BE2C (cell line): Measurements from ENCODE around the gene AP2A1.

Experiments used
- DNase-seq: peaks from one replicate; pipeline ENCODE4 v3.0.0-alpha.2; 2020
- H3K27me3 ChIP-seq: fragments of 250-450 bp; sonication (Bioruptor Pico); 2 replicates; pipeline ENCODE4 v1.5.1; 2020; ENCODE audit warnings: mild to moderate bottlenecking
- H3K36me3 ChIP-seq: fragments of 250-450 bp; sonication (Bioruptor Pico); 2 replicates; pipeline ENCODE4 v1.5.1; 2020; ENCODE audit warnings: mild to moderate bottlenecking
- H3K4me1 ChIP-seq: fragments of 250-450 bp; sonication (Bioruptor Pico); 2 replicates; pipeline ENCODE4 v1.5.1; 2020
- H3K4me3 ChIP-seq: 2 replicates; pipeline ENCODE4 v1.5.1; 2011; ENCODE audit warnings: low read depth, low read length
- H3K9me3 ChIP-seq: fragments of 250-450 bp; sonication (Bioruptor Pico); 2 replicates; pipeline ENCODE4 v1.5.1; 2020
- TF ChIP-seq, protein P1 (sequence below): IDR thresholded peaks from 2 replicates; pipeline ENCODE4 v1.5.1; 2012; ENCODE audit warnings: mild to moderate bottlenecking, low read depth, low read length

The AP2A1 gene

DNA sequence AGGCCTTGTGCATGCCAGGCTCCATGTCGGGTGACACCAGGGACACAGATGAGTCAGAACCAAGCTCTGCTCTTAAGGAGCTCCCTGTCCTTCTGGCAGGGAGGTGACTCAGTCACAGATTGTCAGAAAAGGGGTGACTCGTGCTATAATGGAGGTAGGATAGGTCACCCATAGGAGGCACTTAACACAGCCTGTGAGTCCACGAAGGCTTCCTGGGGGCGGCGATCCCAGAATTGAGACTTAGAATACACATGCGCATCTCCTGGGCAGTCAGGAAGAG is 26.7 kb downstream of the AP2A1 start:
- Histone ChIP-seq H3K4me3 (no peak overlapping the region), H3K9me3 (no peaks in the 10 kb centered on the region), H3K36me3 (peaks cover 14% of the 10 kb centered on the region), H3K27me3 (no peaks in the 10 kb centered on the region), H3K4me1 (no peaks in the 10 kb centered on the region)
- DNase-seq = peak; percentile 47
- TF ChIP-seq, protein P1, sequence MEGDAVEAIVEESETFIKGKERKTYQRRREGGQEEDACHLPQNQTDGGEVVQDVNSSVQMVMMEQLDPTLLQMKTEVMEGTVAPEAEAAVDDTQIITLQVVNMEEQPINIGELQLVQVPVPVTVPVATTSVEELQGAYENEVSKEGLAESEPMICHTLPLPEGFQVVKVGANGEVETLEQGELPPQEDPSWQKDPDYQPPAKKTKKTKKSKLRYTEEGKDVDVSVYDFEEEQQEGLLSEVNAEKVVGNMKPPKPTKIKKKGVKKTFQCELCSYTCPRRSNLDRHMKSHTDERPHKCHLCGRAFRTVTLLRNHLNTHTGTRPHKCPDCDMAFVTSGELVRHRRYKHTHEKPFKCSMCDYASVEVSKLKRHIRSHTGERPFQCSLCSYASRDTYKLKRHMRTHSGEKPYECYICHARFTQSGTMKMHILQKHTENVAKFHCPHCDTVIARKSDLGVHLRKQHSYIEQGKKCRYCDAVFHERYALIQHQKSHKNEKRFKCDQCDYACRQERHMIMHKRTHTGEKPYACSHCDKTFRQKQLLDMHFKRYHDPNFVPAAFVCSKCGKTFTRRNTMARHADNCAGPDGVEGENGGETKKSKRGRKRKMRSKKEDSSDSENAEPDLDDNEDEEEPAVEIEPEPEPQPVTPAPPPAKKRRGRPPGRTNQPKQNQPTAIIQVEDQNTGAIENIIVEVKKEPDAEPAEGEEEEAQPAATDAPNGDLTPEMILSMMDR = no peak

DNA sequence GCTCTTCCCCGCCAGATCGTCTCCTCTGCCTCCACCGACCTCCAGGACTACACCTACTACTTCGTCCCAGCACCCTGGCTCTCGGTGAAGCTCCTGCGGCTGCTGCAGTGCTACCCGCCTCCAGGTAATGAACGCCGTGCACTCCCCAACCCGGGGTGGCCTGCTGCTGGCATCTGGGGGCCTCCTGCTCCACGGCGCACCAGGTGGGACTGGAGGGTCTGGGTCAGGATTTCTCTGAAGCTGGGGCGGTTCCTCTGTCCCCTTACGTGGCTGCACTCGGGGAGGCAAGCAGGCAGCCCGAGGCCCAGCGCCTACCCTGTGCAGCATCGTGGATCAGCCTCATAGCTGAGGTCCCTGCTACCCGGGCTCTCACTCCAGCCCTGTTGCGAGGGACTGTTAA is 28.8 kb downstream of the AP2A1 start:
- no peaks in the 10 kb centered on the region for H3K27me3 ChIP-seq
- TF ChIP-seq, protein P1 = no peak
- no peak for DNase-seq
- H3K9me3 ChIP-seq = no peaks in the 10 kb centered on the region
- H3K4me3 ChIP-seq = no peak overlapping the region
- no peaks in the 10 kb centered on the region for H3K4me1 ChIP-seq
- H3K36me3 ChIP-seq = peaks cover 25% of the 10 kb centered on the region

DNA sequence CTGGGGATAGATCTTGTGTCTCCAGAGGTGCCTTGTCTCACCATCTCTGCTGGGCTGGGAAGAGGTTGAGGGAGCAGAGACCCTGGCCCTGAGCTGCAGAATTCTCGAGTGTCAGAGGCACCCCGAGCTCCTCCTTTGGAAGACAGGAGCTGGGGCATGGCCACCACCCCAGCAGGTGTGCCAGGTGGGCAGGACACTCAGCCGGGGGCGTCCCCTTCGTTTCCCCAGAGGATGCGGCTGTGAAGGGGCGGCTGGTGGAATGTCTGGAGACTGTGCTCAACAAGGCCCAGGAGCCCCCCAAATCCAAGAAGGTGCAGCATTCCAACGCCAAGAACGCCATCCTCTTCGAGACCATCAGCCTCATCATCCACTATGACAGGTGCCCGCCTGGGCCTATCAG is 31.8 kb downstream of the AP2A1 start:
- Histone ChIP-seq H3K27me3 (no peaks in the 10 kb centered on the region), H3K36me3 (peaks cover 25% of the 10 kb centered on the region), H3K4me3 (no peak overlapping the region), H3K9me3 (no peaks in the 10 kb centered on the region), H3K4me1 (peaks cover 4% of the 10 kb centered on the region)
- DNase-seq = no peak
- TF ChIP-seq, protein P1 = no peak

DNA sequence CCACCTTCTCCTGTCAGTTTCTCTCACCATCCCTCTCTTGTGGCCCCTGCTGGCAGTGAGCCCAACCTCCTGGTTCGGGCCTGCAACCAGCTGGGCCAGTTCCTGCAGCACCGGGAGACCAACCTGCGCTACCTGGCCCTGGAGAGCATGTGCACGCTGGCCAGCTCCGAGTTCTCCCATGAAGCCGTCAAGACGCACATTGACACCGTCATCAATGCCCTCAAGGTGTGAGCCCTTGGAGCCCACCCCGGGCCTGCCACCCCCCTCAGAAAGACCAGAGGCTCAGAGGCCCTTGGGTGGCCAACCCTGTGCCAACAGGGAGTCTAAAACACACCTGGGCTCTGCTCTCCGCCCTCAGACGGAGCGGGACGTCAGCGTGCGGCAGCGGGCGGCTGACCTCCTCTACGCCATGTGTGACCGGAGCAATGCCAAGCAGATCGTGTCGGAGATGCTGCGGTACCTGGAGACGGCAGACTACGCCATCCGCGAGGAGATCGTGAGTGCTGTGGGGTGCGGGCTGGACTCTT is 32.5 kb downstream of the AP2A1 start:
- H3K36me3 ChIP-seq = peaks cover 25% of the 10 kb centered on the region
- H3K4me1 ChIP-seq = peaks cover 4% of the 10 kb centered on the region
- H3K27me3 ChIP-seq = no peaks in the 10 kb centered on the region
- no peaks in the 10 kb centered on the region for H3K9me3 ChIP-seq
- TF ChIP-seq, protein P1 = no peak
- no peak for DNase-seq
- no peak overlapping the region for H3K4me3 ChIP-seq

DNA sequence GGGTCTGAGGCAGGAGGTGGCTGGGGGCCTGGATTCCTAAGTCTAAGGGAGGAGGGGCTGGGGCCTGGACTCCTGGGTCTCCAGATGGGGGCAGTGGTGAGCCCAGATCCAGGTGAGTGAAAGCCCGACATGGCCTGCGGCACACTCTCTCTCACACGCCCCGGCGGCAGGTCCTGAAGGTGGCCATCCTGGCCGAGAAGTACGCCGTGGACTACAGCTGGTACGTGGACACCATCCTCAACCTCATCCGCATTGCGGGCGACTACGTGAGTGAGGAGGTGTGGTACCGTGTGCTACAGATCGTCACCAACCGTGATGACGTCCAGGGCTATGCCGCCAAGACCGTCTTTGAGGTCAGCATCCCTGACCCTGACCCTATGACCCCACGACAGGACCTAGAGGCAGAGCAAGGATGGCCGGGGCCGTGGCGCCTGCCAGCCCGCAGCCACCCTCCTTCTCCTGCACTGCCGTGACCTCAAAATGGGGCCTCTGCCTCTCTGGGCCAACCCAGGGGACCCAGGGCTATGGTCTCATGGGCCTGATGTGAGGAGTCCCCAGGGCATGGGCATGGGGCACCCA is 33.1 kb downstream of the AP2A1 start:
- peaks cover 4% of the 10 kb centered on the region for H3K4me1 ChIP-seq
- H3K36me3 ChIP-seq = peaks cover 24% of the 10 kb centered on the region
- no peak overlapping the region for H3K4me3 ChIP-seq
- H3K27me3 ChIP-seq = no peaks in the 10 kb centered on the region
- DNase-seq = no peak
- no peaks in the 10 kb centered on the region for H3K9me3 ChIP-seq
- TF ChIP-seq, protein P1 = peak; percentile 31

DNA sequence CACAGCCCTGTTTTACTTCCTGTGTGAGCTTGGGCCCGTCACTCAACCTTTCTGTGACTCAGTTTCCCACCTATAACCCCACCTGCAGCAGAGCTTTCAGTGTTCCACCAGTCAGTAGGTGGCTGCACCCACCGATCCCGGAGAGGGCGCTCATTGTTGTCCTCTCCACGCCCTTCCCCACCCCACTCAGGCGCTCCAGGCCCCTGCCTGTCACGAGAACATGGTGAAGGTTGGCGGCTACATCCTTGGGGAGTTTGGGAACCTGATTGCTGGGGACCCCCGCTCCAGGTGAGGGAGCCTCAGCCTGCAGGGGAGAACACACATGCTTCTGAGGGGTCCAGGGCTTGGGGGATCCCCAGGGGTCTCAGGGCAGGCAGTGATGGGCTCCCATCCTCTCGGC is 34.0 kb downstream of the AP2A1 start:
- TF ChIP-seq, protein P1 = no peak

More for the DNA sequence above, 34.0 kb downstream of the AP2A1 start:
- no peaks in the 10 kb centered on the region for H3K9me3 ChIP-seq
- H3K36me3 ChIP-seq = peaks cover 19% of the 10 kb centered on the region
- no peaks in the 10 kb centered on the region for H3K27me3 ChIP-seq
- no peak overlapping the region for H3K4me3 ChIP-seq
- DNase-seq = no peak
- H3K4me1 ChIP-seq = peaks cover 4% of the 10 kb centered on the region
